ENCODE data around the gene SERPINA1.

SERPINA1 gene

DNA sequence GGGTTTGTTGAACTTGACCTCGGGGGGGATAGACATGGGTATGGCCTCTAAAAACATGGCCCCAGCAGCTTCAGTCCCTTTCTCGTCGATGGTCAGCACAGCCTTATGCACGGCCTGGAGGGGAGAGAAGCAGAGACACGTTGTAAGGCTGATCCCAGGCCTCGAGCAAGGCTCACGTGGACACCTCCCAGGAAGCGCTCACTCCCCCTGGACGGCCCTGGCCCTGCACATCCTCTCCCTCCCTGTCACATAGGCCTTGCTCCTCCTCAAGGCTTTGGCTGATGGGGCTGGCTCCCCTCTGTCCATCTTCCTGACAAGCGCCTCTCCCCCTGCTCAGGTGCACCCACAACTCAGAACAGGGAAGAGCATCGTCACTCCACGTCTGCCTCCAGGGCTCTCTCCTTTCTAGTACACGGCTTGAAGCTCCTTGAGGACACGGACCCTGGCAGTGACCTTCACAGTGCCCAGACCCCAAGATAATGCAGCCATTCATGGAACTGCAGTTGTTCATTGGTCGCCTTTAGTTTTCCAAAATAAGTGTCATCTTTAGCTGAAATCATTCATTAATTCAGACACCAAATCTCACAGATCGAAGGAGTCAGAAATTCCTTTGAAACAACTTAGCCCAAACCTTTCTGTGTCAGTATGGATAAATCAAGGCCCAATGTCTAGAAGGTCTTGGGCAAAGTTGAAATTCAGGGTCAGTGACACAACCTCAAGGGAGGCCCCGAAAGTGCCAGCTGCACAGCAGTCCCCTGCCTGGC lies 9.7 kb downstream of the SERPINA1 start:
- TF ChIP-seq, protein P1, sequence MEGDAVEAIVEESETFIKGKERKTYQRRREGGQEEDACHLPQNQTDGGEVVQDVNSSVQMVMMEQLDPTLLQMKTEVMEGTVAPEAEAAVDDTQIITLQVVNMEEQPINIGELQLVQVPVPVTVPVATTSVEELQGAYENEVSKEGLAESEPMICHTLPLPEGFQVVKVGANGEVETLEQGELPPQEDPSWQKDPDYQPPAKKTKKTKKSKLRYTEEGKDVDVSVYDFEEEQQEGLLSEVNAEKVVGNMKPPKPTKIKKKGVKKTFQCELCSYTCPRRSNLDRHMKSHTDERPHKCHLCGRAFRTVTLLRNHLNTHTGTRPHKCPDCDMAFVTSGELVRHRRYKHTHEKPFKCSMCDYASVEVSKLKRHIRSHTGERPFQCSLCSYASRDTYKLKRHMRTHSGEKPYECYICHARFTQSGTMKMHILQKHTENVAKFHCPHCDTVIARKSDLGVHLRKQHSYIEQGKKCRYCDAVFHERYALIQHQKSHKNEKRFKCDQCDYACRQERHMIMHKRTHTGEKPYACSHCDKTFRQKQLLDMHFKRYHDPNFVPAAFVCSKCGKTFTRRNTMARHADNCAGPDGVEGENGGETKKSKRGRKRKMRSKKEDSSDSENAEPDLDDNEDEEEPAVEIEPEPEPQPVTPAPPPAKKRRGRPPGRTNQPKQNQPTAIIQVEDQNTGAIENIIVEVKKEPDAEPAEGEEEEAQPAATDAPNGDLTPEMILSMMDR (IDR thresholded peaks at IDR 0.05; ENCODE audit: borderline replicate concordance, insufficient read depth, low read depth, low read length), result no peak
- no peak overlapping the region for H3K4me3 ChIP-seq (ENCODE audit: low read depth, low read length)

DNA sequence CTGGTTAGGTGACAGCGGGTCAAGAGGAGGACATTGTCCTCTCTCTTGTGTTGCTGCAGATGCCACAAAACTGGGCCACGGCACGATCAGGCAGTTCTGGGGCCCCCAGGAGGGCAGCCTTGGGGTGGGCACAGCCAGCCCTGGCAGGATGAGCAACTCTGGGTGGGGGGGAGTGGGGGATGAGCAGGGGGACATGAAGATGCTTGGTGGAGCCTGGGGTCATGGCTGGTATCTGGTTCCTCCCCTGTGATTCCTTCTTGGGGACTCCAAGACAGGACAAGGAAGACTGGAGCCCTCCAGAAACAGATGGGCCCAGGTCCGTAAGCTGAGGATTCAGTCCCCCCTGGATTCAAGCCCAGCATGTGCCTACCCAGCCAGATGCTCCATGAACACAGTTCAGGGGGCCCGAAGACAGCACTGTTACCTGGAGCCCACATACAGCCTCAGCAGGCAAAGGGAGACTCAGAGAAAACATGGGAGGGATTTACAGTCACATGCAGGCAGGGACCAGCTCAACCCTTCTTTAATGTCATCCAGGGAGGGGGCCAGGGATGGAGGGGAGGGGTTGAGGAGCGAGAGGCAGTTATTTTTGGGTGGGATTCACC lies 10.4 kb downstream of the SERPINA1 start:
- TF ChIP-seq, protein P1 (IDR thresholded peaks at IDR 0.05; ENCODE audit: borderline replicate concordance, insufficient read depth, low read depth, low read length), result no peak
- H3K4me3 ChIP-seq (ENCODE audit: low read depth, low read length), result no peak overlapping the region

DNA sequence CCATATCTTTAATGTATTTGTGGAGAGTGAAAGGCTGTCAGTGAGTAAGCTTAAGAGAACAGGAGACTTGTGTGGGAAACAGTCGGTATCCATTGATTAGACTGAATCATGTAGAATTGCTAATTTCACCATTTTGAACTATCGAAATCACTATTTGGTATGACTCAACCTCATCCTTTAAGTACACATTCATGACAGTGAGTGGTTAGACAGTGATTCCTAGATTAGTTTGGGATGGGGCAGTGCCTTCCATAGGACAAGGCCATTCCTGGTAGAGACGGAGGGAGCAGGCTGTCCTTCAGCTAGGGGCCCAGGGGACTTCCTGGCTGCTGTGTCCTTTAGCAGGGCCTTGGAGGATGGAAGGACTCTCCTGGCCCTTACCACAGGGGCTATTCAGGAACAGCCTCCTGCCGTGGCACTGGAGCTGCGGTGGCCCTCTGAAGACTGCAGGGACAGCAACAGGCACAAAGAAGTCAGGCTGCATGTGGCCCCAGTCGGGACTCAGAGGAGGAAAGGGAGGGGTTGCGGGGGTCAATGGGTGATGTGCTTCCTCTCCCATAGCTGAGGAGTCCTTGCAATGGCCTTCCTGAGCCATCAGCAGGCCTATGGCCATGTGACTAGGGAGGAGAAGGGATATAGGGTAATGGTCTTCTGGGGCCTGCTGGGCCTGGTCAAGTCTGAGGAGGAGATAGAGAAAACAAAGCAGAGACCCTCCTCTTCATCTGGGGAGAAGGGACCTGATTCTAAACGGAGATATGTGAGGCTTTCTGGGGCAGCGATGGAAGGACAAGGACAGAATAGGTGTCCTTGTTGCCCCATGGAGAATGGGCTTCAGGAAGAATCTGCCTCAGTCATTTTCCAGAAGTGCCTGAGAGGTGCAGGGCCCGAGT lies 11.2 kb downstream of the SERPINA1 start:
- TF ChIP-seq, protein P1 (IDR thresholded peaks at IDR 0.05; ENCODE audit: borderline replicate concordance, insufficient read depth, low read depth, low read length), result no peak
- H3K4me3 ChIP-seq (ENCODE audit: low read depth, low read length), result no peak overlapping the region

DNA sequence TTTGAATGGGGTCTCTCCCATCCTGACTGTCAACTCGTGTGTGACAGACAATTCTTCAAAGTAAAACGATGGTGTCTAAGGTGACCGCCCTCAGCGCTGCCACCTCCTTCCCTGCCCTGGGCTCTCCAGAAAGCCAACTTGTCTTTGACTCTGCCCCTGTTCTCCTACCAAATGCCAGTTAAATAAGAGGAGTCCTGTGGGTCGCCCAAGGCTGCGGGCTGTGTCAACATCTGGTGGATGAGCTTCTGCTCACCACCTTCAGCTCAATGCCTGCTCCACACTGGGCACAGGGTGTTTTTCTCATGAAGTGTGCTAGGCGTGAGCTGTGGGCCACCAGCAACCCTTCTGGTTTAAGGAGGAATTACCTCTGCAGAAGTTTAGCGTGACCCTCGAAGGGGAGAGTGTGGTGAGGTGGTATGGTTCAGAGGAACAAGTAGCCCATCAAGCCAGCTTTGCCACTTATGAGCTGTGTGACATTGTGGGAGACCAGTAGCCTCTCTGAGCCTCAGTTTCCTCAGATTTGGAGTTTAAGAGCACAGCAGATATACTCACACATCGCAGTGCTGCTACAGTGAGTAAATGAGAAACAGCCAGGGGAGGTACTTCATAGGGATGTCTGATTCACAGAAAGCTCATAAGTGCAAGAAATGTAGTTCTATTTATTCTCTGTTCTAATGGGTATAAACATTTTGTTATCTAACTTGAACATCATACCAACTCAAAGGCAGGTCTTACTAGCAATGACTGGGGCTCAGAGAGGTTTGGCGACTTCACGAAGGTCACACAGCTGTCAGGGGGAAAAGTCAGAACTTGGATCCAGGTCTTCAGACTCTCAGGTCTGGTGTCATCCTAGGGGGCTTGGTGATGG lies 12.1 kb downstream of the SERPINA1 start:
- TF ChIP-seq, protein P1 (IDR thresholded peaks at IDR 0.05; ENCODE audit: borderline replicate concordance, insufficient read depth, low read depth, low read length), result no peak

DNA sequence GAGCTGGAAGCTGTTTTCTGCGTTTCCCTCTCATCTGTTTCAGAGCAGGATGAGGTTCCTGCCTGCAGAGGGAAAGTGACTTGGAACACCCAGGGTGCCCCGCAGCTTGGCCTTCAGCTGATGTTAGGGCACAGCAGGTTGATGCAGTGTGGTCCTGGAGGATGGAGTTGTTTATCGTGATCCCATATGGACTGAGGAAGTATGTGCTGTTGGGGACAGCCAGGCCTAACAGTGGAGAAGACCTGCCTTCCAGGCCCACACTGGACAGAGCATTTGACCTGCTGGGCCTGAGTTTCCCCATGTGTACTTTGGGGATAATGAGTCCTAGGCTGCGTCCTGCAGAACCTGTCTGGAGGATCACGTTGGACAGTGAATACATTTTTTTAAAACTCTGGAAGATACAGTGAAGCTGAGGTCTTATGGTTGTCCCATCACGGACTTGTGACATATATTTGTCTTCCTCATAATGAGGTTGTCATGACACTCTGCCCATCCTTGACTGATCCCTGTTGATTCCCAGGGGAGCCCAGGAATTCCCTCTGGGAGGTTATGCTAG lies 12.8 kb downstream of the SERPINA1 start:
- no peak overlapping the region for H3K4me3 ChIP-seq (ENCODE audit: low read depth, low read length)
- TF ChIP-seq, protein P1 (IDR thresholded peaks at IDR 0.05; ENCODE audit: borderline replicate concordance, insufficient read depth, low read depth, low read length), result no peak

More for the DNA sequence above, 12.1 kb downstream of the SERPINA1 start:
- H3K4me3 ChIP-seq (ENCODE audit: low read depth, low read length), result no peak overlapping the region

DNA sequence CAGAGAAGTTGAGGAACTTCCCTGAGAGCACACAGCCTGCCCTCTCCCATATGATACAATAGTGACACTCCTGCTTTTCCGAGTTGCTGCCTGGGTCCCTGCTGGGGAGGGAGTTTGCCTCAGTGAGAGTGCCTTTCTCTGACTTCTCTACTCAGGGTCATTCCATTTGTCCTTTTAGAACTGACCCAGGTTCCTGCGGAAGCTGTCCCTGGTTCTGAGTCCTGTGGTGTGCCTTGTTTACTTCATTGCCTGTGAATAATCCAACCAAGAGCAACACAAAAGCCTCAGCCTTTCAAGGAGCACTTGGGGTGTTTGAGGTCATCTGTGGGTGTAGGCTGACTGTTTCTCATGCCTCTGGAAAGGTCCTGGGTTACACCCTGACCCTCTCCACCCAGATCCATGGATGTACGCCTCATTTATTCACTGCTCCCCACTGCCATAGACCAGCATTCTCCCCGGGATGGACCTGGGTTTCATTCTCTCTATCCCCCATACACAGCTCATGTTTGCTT lies 13.6 kb downstream of the SERPINA1 start:
- TF ChIP-seq, protein P1 (IDR thresholded peaks at IDR 0.05; ENCODE audit: borderline replicate concordance, insufficient read depth, low read depth, low read length), result no peak
- H3K4me3 ChIP-seq (ENCODE audit: low read depth, low read length), result no peak overlapping the region

Data from GM12875 (cell line).